K562 (cell line): Measurements from ENCODE around the gene GALNT15. TPM values are rescaled to one million over a fixed set of nuclear protein-coding genes. Genes with fewer than 3 reads are reported as not detected.
A peak's percentile ranks its signal among the peaks of the same experiment; 100 is the strongest.

Experiments used
- ATAC-seq: fragments of 200-7000 bp; cut with Tn5 transposase; 3 replicates; pipeline ENCODE4 v1.9.1; 2020; ENCODE audit warnings: moderate library complexity
- BruUV-seq: library from RNA; stranded (reverse); fragments of 400-500 nt; replicated peaks from 2 replicates; lab custom pipeline; 2021; lab: Mats Ljungman, UMichigan
- CTCF ChIA-PET: fragments of 300-600 bp; formaldehyde crosslinking; extraction: SDS; loops from one replicate; lab custom pipeline; 2021; ENCODE audit warnings: low intra/inter-chr PET ratio; lab: Yijun Ruan, JAX
- POLR2A ChIA-PET: fragments of 300-600, 350-650 bp; sonication (Branson Sonifier 250); formaldehyde crosslinking; extraction: SDS; loops from one replicate; lab custom pipeline; 2021; ENCODE audit warnings: antibody characterized with exemption, inconsistent platforms; lab: Yijun Ruan, JAX
- DNase-seq, 4 experiments: peaks; one replicate each; pipeline versions ENCODE4 v3.0.0 to v3.0.0-alpha.2; 2011 to 2018; ENCODE audit warnings: low spot score in 3 of 4, mixed read lengths in 3 of 4; ENCODE audit errors: extremely low read depth in 1 of 4
- FAIRE-seq: peaks from 2 replicates; lab custom pipeline; 2011; peaks lifted over from hg19 to GRCh38; lab: Jason Lieb, UNC
- H2AFZ ChIP-seq: 2 replicates; pipeline ENCODE4 v1.6.0; 2011; ENCODE audit warnings: low read depth, low read length, control low read depth, inconsistent platforms
- H3K27ac ChIP-seq: fragments of 200-600 bp; 3 replicates; pipeline ENCODE4 v1.8.0; 2011; ENCODE audit warnings: low read depth, mild to moderate bottlenecking, control low read depth, inconsistent platforms, low read length, moderate library complexity, mixed read lengths; ENCODE audit errors: extremely low read depth
- H3K27me3 ChIP-seq, 2 experiments: fragments of 300-600 bp in 1 of 2; 2 replicates in 1 of 2; 3 replicates in 1 of 2; pipeline versions ENCODE4 v1.6.0 to v1.8.0; 2011; ENCODE audit warnings: inconsistent platforms in 2 of 2, low read length in 2 of 2, mild to moderate bottlenecking in 1 of 2, mixed read lengths in 1 of 2, moderate library complexity in 1 of 2; ENCODE audit not compliant: control insufficient read depth in 2 of 2, insufficient read depth in 2 of 2
- H3K36me3 ChIP-seq: fragments of 300-600 bp; 3 replicates; pipeline ENCODE4 v1.8.0; 2011; ENCODE audit warnings: mild to moderate bottlenecking, low read length, inconsistent platforms; ENCODE audit not compliant: control insufficient read depth, insufficient read depth
- H3K4me1 ChIP-seq, 2 experiments: fragments of 200-600 bp in 1 of 2; replicated peaks in 1 of 2; 2 replicates in 1 of 2; 3 replicates in 1 of 2; pipeline versions ENCODE4 v1.5.1 to v1.8.0; 2011; ENCODE audit warnings: inconsistent platforms in 2 of 2, low read length in 2 of 2, mild to moderate bottlenecking in 1 of 2, mixed read lengths in 1 of 2, moderate library complexity in 1 of 2; ENCODE audit not compliant: control insufficient read depth in 2 of 2, insufficient read depth in 2 of 2
- H3K4me2 ChIP-seq: 2 replicates; pipeline ENCODE4 v1.6.1; 2011; ENCODE audit warnings: low read length, control low read depth, inconsistent platforms, mixed read lengths; ENCODE audit not compliant: insufficient read depth
- H3K4me3 ChIP-seq: fragments of 200-600 bp; sonication (generic), shearing (Covaris generic); 2 replicates; pipeline ENCODE4 v1.5.1; 2016; ENCODE audit warnings: control low read depth, inconsistent platforms
- H3K79me2 ChIP-seq: fragments of 200-600 bp; 3 replicates; pipeline ENCODE4 v1.8.0; 2011; ENCODE audit warnings: low read length, inconsistent platforms; ENCODE audit not compliant: control insufficient read depth, insufficient read depth
- H3K9ac ChIP-seq, 2 experiments: 2 replicates each; pipeline versions ENCODE4 v1.6.0 to v1.6.1; 2011; ENCODE audit warnings: low read depth in 2 of 2, low read length in 2 of 2, control low read depth in 1 of 2, inconsistent platforms in 1 of 2, mild to moderate bottlenecking in 1 of 2, mixed read lengths in 1 of 2; ENCODE audit not compliant: insufficient read depth in 1 of 2
- H3K9me1 ChIP-seq: one replicate; pipeline ENCODE4 v1.6.0; 2011; ENCODE audit warnings: inconsistent platforms, mild to moderate bottlenecking, low read length, moderate library complexity; ENCODE audit not compliant: control insufficient read depth, insufficient read depth
- H3K9me3 ChIP-seq: replicated peaks from 2 replicates; pipeline ENCODE4 v1.5.1; 2011; ENCODE audit warnings: low read depth, low read length, inconsistent platforms; ENCODE audit not compliant: control insufficient read depth, insufficient read depth
- H4K20me1 ChIP-seq: replicated peaks from 2 replicates; pipeline ENCODE4 v1.6.1; 2011; ENCODE audit warnings: low read length, inconsistent platforms, mixed read lengths; ENCODE audit not compliant: control insufficient read depth, insufficient read depth
- ARID2 ChIP-seq: fragments of 450-650 bp; IDR thresholded peaks from 2 replicates; pipeline ENCODE4 v1.6.1; 2017; ENCODE audit warnings: antibody characterized with exemption, mild to moderate bottlenecking
- CHCHD3 ChIP-seq: fragments of 250-450 bp; sonication (Bioruptor Pico); IDR thresholded peaks from 2 replicates; pipeline ENCODE4 v2.1.2; 2022; ENCODE audit warnings: mild to moderate bottlenecking
- EGR1 ChIP-seq: fragments of 450-650 bp; conservative IDR thresholded peaks from 2 replicates; pipeline ENCODE4 v1.6.1; 2017; ENCODE audit warnings: mild to moderate bottlenecking
- FOSL1 ChIP-seq: fragments of 200-800 bp; sonication (Bioruptor generic); conservative IDR thresholded peaks from 2 replicates; pipeline ENCODE4 v1.6.1; 2016; ENCODE audit warnings: missing genetic modification characterization, missing compliant biosample characterization
- HOXB6 ChIP-seq: fragments of 250-450 bp; sonication (Bioruptor Pico); IDR thresholded peaks from 2 replicates; pipeline ENCODE4 v1.5.1; 2022; ENCODE audit warnings: mild to moderate bottlenecking, borderline replicate concordance
- JUN ChIP-seq, 2 experiments: sonication (generic) in 1 of 2; formaldehyde crosslinking in 1 of 2; IDR thresholded peaks; 2 replicates each; pipeline versions ENCODE4 v1.6.1 to v1.8.0; 2012 to 2022; ENCODE audit warnings: borderline replicate concordance in 2 of 2, mild to moderate bottlenecking in 2 of 2, improper control_type of control experiment in 1 of 2, low read depth in 1 of 2, low read length in 1 of 2, missing genetic modification reagents in 1 of 2
- JUND ChIP-seq, 2 experiments: IDR thresholded peaks; 2 replicates in 1 of 2; 3 replicates in 1 of 2; pipeline ENCODE4 v1.6.1; 2011; ENCODE audit warnings: borderline replicate concordance in 2 of 2, low read depth in 2 of 2, low read length in 2 of 2, improper control_type of control experiment in 1 of 2, missing biosample characterization in 1 of 2, missing genetic modification characterization in 1 of 2, missing genetic modification reagents in 1 of 2
- MYNN ChIP-seq, 2 experiments: sonication (generic); formaldehyde crosslinking in 1 of 2; IDR thresholded peaks; 2 replicates each; pipeline versions ENCODE4 v1.5.0 to v1.6.1; 2016 to 2020; ENCODE audit warnings: antibody characterized with exemption in 1 of 2, missing genetic modification reagents in 1 of 2
- NFYB ChIP-seq: IDR thresholded peaks from 2 replicates; pipeline ENCODE4 v1.6.1; 2011; ENCODE audit warnings: mild to moderate bottlenecking, moderate library complexity; ENCODE audit not compliant: insufficient read length; ENCODE audit errors: extremely low read depth
- POLR2B ChIP-seq: fragments of 450-650 bp; IDR thresholded peaks from 2 replicates; pipeline ENCODE4 v1.6.1; 2018; ENCODE audit warnings: low read depth; ENCODE audit not compliant: partially characterized antibody
- PRPF4 ChIP-seq: fragments of 200-400 bp; formaldehyde crosslinking; IDR thresholded peaks from one replicate; pipeline ENCODE4 v1.6.1; 2017; ENCODE audit warnings: low read length, low read depth, mild to moderate bottlenecking; ENCODE audit not compliant: insufficient read depth, poor library complexity, severe bottlenecking
- RBFOX2 ChIP-seq: fragments of 200-400 bp; formaldehyde crosslinking; IDR thresholded peaks from 2 replicates; pipeline ENCODE4 v1.6.1; 2017; ENCODE audit warnings: low read depth, mild to moderate bottlenecking, low read length, moderate library complexity
- SOX6 ChIP-seq: fragments of 450-650 bp; IDR thresholded peaks from 2 replicates; pipeline ENCODE4 v1.6.1; 2014; ENCODE audit warnings: mild to moderate bottlenecking
- TEAD2 ChIP-seq: fragments of 450-650 bp; IDR thresholded peaks from 2 replicates; pipeline ENCODE4 v1.6.1; 2016; ENCODE audit warnings: missing genetic modification characterization, control low read depth, missing compliant biosample characterization
- YY1 ChIP-seq, 3 experiments: IDR thresholded peaks; 2 replicates each; pipeline ENCODE4 v1.6.1; 2011; ENCODE audit warnings: low read length in 2 of 3, mild to moderate bottlenecking in 2 of 3, moderate library complexity in 2 of 3, borderline replicate concordance in 1 of 3, control low read depth in 1 of 3, low read depth in 1 of 3; ENCODE audit not compliant: insufficient read depth in 3 of 3, insufficient replicate concordance in 2 of 3, control insufficient read depth in 1 of 3, insufficient read length in 1 of 3; ENCODE audit errors: extremely low read depth in 1 of 3
- ZNF584 ChIP-seq: fragments of 200-800 bp; sonication (Bioruptor generic); IDR thresholded peaks from 2 replicates; pipeline ENCODE4 v1.6.1; 2016; ENCODE audit warnings: low read depth, mild to moderate bottlenecking, missing genetic modification characterization, missing compliant biosample characterization
- WGBS: fragments of 100-300 bp; shearing (Covaris generic); methylation state at CpG from one replicate; pipeline ENCODE4 v1.1.6; 2016; ENCODE audit warnings: low coverage, mixed read lengths; ENCODE audit not compliant: insufficient coverage; ENCODE audit errors: missing lambda C conversion rate; 5-methylcytosine and 5-hydroxymethylcytosine counted together
- in situ Hi-C: fragments of 300-500 bp; cut with MboI; formaldehyde crosslinking; loops from 4 replicates; pipeline ENCODE4 v1.15.0; 2018; ENCODE audit warnings: inconsistent platforms, mixed read lengths
- intact Hi-C: fragments of 100-400 bp; cut with micrococcal nuclease; formaldehyde crosslinking; loops from 2 replicates; pipeline ENCODE4 v1.14.2; 2022
- polyA plus RNA-seq, 8 experiments: library from polyadenylated mRNA; depleted of rRNA in 4 of 8; stranded (reverse) in 5 of 8; unstranded in 3 of 8; fragments of >200 nt; fragmentation: Nextera tagmentation in 2 of 8; fragmentation: Illumina TruSeq in 1 of 8; extraction: Ambion mirVana in 2 of 8; extraction: Trizol in 1 of 8; gene quantifications; 2 replicates each; pipeline versions ENCODE4 v1.2.1 to v1.2.3, GENCODE V29; 2011 to 2014; ENCODE audit warnings: inconsistent platforms in 1 of 8, missing spikeins in 1 of 8
- total RNA-seq, 7 experiments: library from RNA; depleted of rRNA in 6 of 7; stranded (reverse); fragments of >200 nt in 6 of 7; fragmentation: Illumina TruSeq in 2 of 7; extraction: Trizol in 2 of 7; gene quantifications; 2 replicates each; pipeline versions ENCODE4 v1.2.1 to v1.2.3, GENCODE V29; 2011 to 2021; ENCODE audit warnings: low replicate concordance in 1 of 7

The GALNT15 gene
- total and polyA plus RNA-seq, 9 of the 15 experiments (the other 6 are each of a cell fraction or from before 2014, with no cell fraction given), result not detected

- no peak for ATAC-seq
- FAIRE-seq, result peak; percentile 40
These were observed 65.3 kb downstream of the GALNT15 start for GRCh38 chr3:16239780-16240179.

GRCh38 chr3:16240229-16241023 lies 65.9 kb downstream of the GALNT15 start:
- Histone ChIP-seq H3K36me3 (no peaks in the 10 kb centered on the region), H3K27ac (no peak overlapping the region), H3K9me3 (no peaks in the 10 kb centered on the region), H3K27me3 (peaks cover 15 to 50% of the 10 kb centered on the region in 2 experiments), H2AFZ (no peak overlapping the region), H3K79me2 (no peaks in the 10 kb centered on the region), H3K4me3 (no peak overlapping the region), H4K20me1 (no peaks in the 10 kb centered on the region), H3K9ac (no peak overlapping the region), H3K9me1 (no peaks in the 10 kb centered on the region), H3K4me1 (no peaks in the 10 kb centered on the region; a peak in 2 of 5 replicates), H3K4me2 (no peak overlapping the region)
- WGBS, result 6% methylated on average over 6 of the region's 6 CpGs
- intact Hi-C loops (no loop called here), in situ Hi-C loops (loop anchor here (10.0 kb wide), 2 partner anchors 196 to 616 kb away; no protein-coding TSS in a partner anchor)
- BruUV-seq, result no TSS peak
- CTCF ChIA-PET, result interaction anchor here (0.8 to 0.9 kb wide), 2 partner anchors 51 to 265 kb away, joined by 3 read pairs; no protein-coding TSS in a partner anchor
- ATAC-seq (peak; percentile 22; the same call in 1 of the 3 replicates), FAIRE-seq (peak; percentile 37), DNase-seq (no peak)
- POLR2A ChIA-PET, result interaction anchor here (0.6 to 1.8 kb wide), 3 partner anchors 12 to 1592 kb away, joined by 3 to 5 read pairs (median 3); no protein-coding TSS in a partner anchor
- no peak for TF ChIP-seq ZNF584
- TF ChIP-seq HOXB6, result no peak
- TF ChIP-seq JUN (IDR thresholded peaks at IDR 0.05; ENCODE audit: borderline replicate concordance, low read depth, low read length), result 0 out of 2 replicates have a peak, but pooled peaks have one; percentile 15
- TF ChIP-seq JUN (CRISPR knock-in tag; IDR thresholded peaks at IDR 0.05; ENCODE audit: borderline replicate concordance), result no peak
- no peak for TF ChIP-seq POLR2B
- no peak for TF ChIP-seq RBFOX2
- no peak for TF ChIP-seq PRPF4
- no peak for TF ChIP-seq CHCHD3 (CRISPR knock-in tag)
- TF ChIP-seq JUND (IDR thresholded peaks at IDR 0.05; ENCODE audit: borderline replicate concordance, low read depth, low read length), result peak; percentile 34; the same call in 1 of the 2 replicates
- TF ChIP-seq JUND (tag; IDR thresholded peaks at IDR 0.05; ENCODE audit: borderline replicate concordance, low read depth, low read length), result peak; percentile 24; the same call in 1 of the 3 replicates
- TF ChIP-seq FOSL1, result peak; percentile 95
- no peak for TF ChIP-seq NFYB
- TF ChIP-seq TEAD2, result no peak

More at GRCh38 chr3:16239780-16240179, 65.3 kb downstream of the GALNT15 start:
- CTCF ChIA-PET, result no interaction called here
- POLR2A ChIA-PET, result no interaction called here
- Histone ChIP-seq H3K9me1 (no peaks in the 10 kb centered on the region), H3K9me3 (no peaks in the 10 kb centered on the region), H2AFZ (no peak overlapping the region), H3K4me2 (no peak overlapping the region), H3K27ac (no peak overlapping the region), H3K36me3 (no peaks in the 10 kb centered on the region), H4K20me1 (no peaks in the 10 kb centered on the region), H3K79me2 (no peaks in the 10 kb centered on the region), H3K4me3 (no peak overlapping the region), H3K9ac (no peak overlapping the region), H3K4me1 (no peaks in the 10 kb centered on the region; a peak in 2 of 5 replicates), H3K27me3 (peaks cover 15 to 45% of the 10 kb centered on the region in 2 experiments)
- DNase-seq, result no peak
- in situ Hi-C loops (loop anchor here (10.0 kb wide), 2 partner anchors 195 to 615 kb away; no protein-coding TSS in a partner anchor), intact Hi-C loops (no loop called here)
- BruUV-seq, result no TSS peak
- WGBS, result 3% methylated on average over 4 of the region's 4 CpGs
- TF ChIP-seq MYNN (IDR thresholded peaks at IDR 0.05) (no peak), MYNN (CRISPR knock-in tag; IDR thresholded peaks at IDR 0.05) (no peak), SOX6 (no peak), YY1 (IDR thresholded peaks at IDR 0.05; ENCODE audit: borderline replicate concordance in 1 of 3, control insufficient read depth in 1 of 3, extremely low read depth in 1 of 3, insufficient read depth in 3 of 3, insufficient read length in 1 of 3, insufficient replicate concordance in 2 of 3, low read depth in 1 of 3, low read length in 2 of 3) (no peak), ARID2 (no peak), EGR1 (no peak)
